ENCODE results near the gene C3orf70.

The C3orf70 gene

GRCh38 chr3:185082829-185083228 lies 70.0 kb downstream of the C3orf70 start:
- DNase-seq = no peak

GRCh38 chr3:185082149-185082548 lies 70.7 kb downstream of the C3orf70 start:
- no peak for DNase-seq

GRCh38 chr3:185081521-185081920 lies 71.3 kb downstream of the C3orf70 start:
- DNase-seq = no peak

GRCh38 chr3:185079625-185080024 lies 73.2 kb downstream of the C3orf70 start:
- no peak for DNase-seq

- DNase-seq = no peak
Measured at GRCh38 chr3:185076219-185076618, 76.6 kb downstream of the C3orf70 start.

GRCh38 chr3:185075547-185075946 lies 77.3 kb downstream of the C3orf70 start:
- DNase-seq = no peak

GRCh38 chr3:185071287-185071800 lies 81.5 kb downstream of the C3orf70 start:
- no peak for DNase-seq

- no peak for DNase-seq
Measured at GRCh38 chr3:185070491-185071286, 82.2 kb downstream of the C3orf70 start.

GRCh38 chr3:185069037-185070030 lies 83.5 kb downstream of the C3orf70 start:
- DNase-seq = no peak

GRCh38 chr3:185067173-185067572 lies 85.7 kb downstream of the C3orf70 start:
- no peak for DNase-seq

- no peak for DNase-seq
Measured at GRCh38 chr3:185066251-185066650, 86.6 kb downstream of the C3orf70 start.

- no peak for DNase-seq
Measured at GRCh38 chr3:185065059-185065458, 87.8 kb downstream of the C3orf70 start.

GRCh38 chr3:185063431-185063830 lies 89.4 kb downstream of the C3orf70 start:
- DNase-seq = no peak

GRCh38 chr3:185062191-185062590 lies 90.7 kb downstream of the C3orf70 start:
- DNase-seq = no peak

GRCh38 chr3:185060655-185061054 lies 92.2 kb downstream of the C3orf70 start:
- no peak for DNase-seq

- no peak for DNase-seq
Measured at GRCh38 chr3:185059766-185060165, 93.1 kb downstream of the C3orf70 start.

- DNase-seq = no peak
Measured at GRCh38 chr3:185058796-185059195, 94.1 kb downstream of the C3orf70 start.

- no peak for DNase-seq
Measured at GRCh38 chr3:185057829-185058228, 95.0 kb downstream of the C3orf70 start.

- DNase-seq = no peak
Measured at GRCh38 chr3:185056908-185057307, 96.0 kb downstream of the C3orf70 start.

GRCh38 chr3:185052631-185053030 lies 100.2 kb downstream of the C3orf70 start:
- no peak for DNase-seq

GRCh38 chr3:185051801-185052200 lies 101.1 kb downstream of the C3orf70 start:
- DNase-seq = no peak

GRCh38 chr3:185049710-185050109 lies 103.2 kb downstream of the C3orf70 start:
- DNase-seq = no peak

GRCh38 chr3:185046603-185047002 lies 106.3 kb downstream of the C3orf70 start:
- DNase-seq = no peak

- DNase-seq = no peak
Measured at GRCh38 chr3:185046164-185046515, 106.7 kb downstream of the C3orf70 start.

Data from NCI-H2171 (cell line).